Breast epithelium (tissue), 3 donors: ENCODE measurements around the gene TUBB1.
"Not testable (repeated sequence)": the region's sequence is repeated elsewhere in the genome, so short reads cannot be mapped to it uniquely, and the experiment has no call there.

Experiments
- POLR2AphosphoS5 ChIP-seq, 3 donors: sonication (generic); formaldehyde crosslinking; IDR thresholded peaks; one replicate each; pipeline ENCODE4 v1.6.1; 2017; ENCODE audit warnings: antibody characterized with exemption in 3 of 3
- TF ChIP-seq, protein P1 (sequence below), 3 donors: fragments of 450-650 bp; IDR thresholded peaks; one replicate each; pipeline ENCODE4 v1.5.1; 2016 to 2017; ENCODE audit warnings: antibody characterized with exemption in 3 of 3, mild to moderate bottlenecking in 3 of 3, moderate library complexity in 3 of 3

DNA sequence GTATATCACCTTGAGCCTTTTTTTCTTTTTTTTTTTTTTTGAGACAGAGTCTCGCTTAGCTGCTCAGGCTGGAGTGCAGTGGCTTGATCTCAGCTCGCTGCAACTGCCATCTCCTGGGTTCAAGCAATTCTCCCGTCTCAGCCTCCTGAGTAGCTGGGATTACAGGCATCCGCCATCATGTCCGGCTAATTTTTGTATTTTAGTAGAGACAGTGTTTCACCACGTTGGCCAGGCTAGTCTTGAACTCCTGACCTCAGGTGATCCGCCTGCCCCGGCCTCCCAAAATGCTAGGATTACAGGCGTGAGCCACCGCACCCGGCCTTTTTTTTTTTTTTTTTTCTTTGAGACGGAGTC lies 36.1 kb upstream of the TUBB1 start:
- TF ChIP-seq, protein P1, sequence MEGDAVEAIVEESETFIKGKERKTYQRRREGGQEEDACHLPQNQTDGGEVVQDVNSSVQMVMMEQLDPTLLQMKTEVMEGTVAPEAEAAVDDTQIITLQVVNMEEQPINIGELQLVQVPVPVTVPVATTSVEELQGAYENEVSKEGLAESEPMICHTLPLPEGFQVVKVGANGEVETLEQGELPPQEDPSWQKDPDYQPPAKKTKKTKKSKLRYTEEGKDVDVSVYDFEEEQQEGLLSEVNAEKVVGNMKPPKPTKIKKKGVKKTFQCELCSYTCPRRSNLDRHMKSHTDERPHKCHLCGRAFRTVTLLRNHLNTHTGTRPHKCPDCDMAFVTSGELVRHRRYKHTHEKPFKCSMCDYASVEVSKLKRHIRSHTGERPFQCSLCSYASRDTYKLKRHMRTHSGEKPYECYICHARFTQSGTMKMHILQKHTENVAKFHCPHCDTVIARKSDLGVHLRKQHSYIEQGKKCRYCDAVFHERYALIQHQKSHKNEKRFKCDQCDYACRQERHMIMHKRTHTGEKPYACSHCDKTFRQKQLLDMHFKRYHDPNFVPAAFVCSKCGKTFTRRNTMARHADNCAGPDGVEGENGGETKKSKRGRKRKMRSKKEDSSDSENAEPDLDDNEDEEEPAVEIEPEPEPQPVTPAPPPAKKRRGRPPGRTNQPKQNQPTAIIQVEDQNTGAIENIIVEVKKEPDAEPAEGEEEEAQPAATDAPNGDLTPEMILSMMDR (IDR thresholded peaks at IDR 0.05) = not testable (repeated sequence)
- not testable (repeated sequence) for TF ChIP-seq POLR2AphosphoS5 (IDR thresholded peaks at IDR 0.05)
